GM20431 (cell line): ENCODE measurements around the gene RAD1.
"Not testable (repeated sequence)": the region's sequence is repeated elsewhere in the genome, so short reads cannot be mapped to it uniquely, and the experiment has no call there.

Experiments used
- in situ Hi-C: fragments of 300-500 bp; cut with MseI, MboI; formaldehyde crosslinking; loops from one replicate; pipeline ENCODE4 v1.15.0; 2020; ENCODE audit warnings: low sequenced_read_pairs; ENCODE audit not compliant: unreplicated experiment

RAD1 gene

GRCh38 chr5:34915139-34915855, at the start of gene RAD1, which contains the start of gene BRIX1:
Gene RAD1, minus strand, starts transcription at chr5:34915504. Its CDS starts 612 bp downstream, at chr5:34914892.
Gene BRIX1, plus strand, starts transcription at chr5:34915711. Its CDS starts 28 bp downstream, at chr5:34915739.
- in situ Hi-C loops: no loop called here

GRCh38 chr5:34959323-34959722, 44.0 kb upstream of the RAD1 start:
- in situ Hi-C loops: loop anchor here (10.0 kb wide), 1 partner anchor 45 kb away; no protein-coding TSS in a partner anchor

GRCh38 chr5:34957857-34958690, 42.8 kb upstream of the RAD1 start:
- in situ Hi-C loops: loop anchor here (10.0 kb wide), 1 partner anchor 47 kb away; no protein-coding TSS in a partner anchor

GRCh38 chr5:34957321-34957720, 42.0 kb upstream of the RAD1 start:
- in situ Hi-C loops: loop anchor here (10.0 kb wide), 1 partner anchor 47 kb away; no protein-coding TSS in a partner anchor

- in situ Hi-C loops: no loop called here
Measured at GRCh38 chr5:34944460-34945047, 29.2 kb upstream of the RAD1 start.

- in situ Hi-C loops: no loop called here
Measured at GRCh38 chr5:34944044-34944443, 28.7 kb upstream of the RAD1 start.

GRCh38 chr5:34941936-34942335, 26.6 kb upstream of the RAD1 start:
- in situ Hi-C loops: no loop called here

- in situ Hi-C loops: no loop called here
Measured at GRCh38 chr5:34932947-34933346, 17.6 kb upstream of the RAD1 start.

GRCh38 chr5:34930870-34931269, 15.6 kb upstream of the RAD1 start:
- in situ Hi-C loops: no loop called here

- in situ Hi-C loops: no loop called here
Measured at GRCh38 chr5:34930462-34930844, 15.1 kb upstream of the RAD1 start.

GRCh38 chr5:34929720-34930461, 14.6 kb upstream of the RAD1 start:
- in situ Hi-C loops: no loop called here

- in situ Hi-C loops: no loop called here
Measured at GRCh38 chr5:34929134-34929719, 13.9 kb upstream of the RAD1 start, which contains the start of gene DNAJC21. Gene DNAJC21, plus strand, starts transcription at chr5:34929559. Its CDS starts 261 bp downstream, at chr5:34929820.

- in situ Hi-C loops: no loop called here
Measured at GRCh38 chr5:34928267-34928666, 13.0 kb upstream of the RAD1 start.

- in situ Hi-C loops: no loop called here
Measured at GRCh38 chr5:34927785-34928184, 12.5 kb upstream of the RAD1 start.

GRCh38 chr5:34926318-34926888, 11.1 kb upstream of the RAD1 start:
- in situ Hi-C loops: no loop called here

GRCh38 chr5:34924462-34924765, 9.1 kb upstream of the RAD1 start:
- in situ Hi-C loops: no loop called here

GRCh38 chr5:34923694-34924461, 8.6 kb upstream of the RAD1 start:
- in situ Hi-C loops: no loop called here

- in situ Hi-C loops: not testable (repeated sequence)
Measured at GRCh38 chr5:34923256-34923655, 8.0 kb upstream of the RAD1 start.

GRCh38 chr5:34919077-34919476, 3.8 kb upstream of the RAD1 start:
- in situ Hi-C loops: no loop called here
